Activated B cell treated with CpG ODN at 0.5 μM for 24 hours (primary cell): ENCODE results near the gene FBXL13. TPM values are rescaled to one million over a fixed set of nuclear protein-coding genes. Genes with fewer than 3 reads are reported as not detected.

Experiments used
- ATAC-seq: fragments of 200-7000 bp; cut with Tn5 transposase; one replicate; pipeline ENCODE4 v1.10.0; 2021; ENCODE audit warnings: low read depth, mild to moderate bottlenecking, moderate library complexity
- CTCF ChIA-PET: fragments of 350-600 bp; sonication (Branson Sonifier 250); formaldehyde crosslinking; loops from one replicate; lab custom pipeline; 2021; ENCODE audit warnings: antibody characterized with exemption; lab: Charles Lee
- POLR2A ChIA-PET: fragments of 350-600 bp; sonication (Branson Sonifier 250); formaldehyde crosslinking; loops from one replicate; lab custom pipeline; 2021; ENCODE audit warnings: antibody characterized with exemption; lab: Charles Lee
- DNase-seq: peaks from one replicate; pipeline ENCODE4 v3.0.0; 2022
- H3K27ac Mint-ChIP-seq: one replicate; pipeline ENCODE4 v1.8.0; 2020; ENCODE audit warnings: mixed read lengths
- H3K27me3 Mint-ChIP-seq: one replicate; pipeline ENCODE4 v1.8.0; 2021; ENCODE audit warnings: mixed read lengths
- H3K36me3 Mint-ChIP-seq: one replicate; pipeline ENCODE4 v1.8.0; 2021; ENCODE audit warnings: low read depth, mixed read lengths
- H3K4me1 Mint-ChIP-seq: one replicate; pipeline ENCODE4 v1.8.0; 2021; ENCODE audit warnings: mixed read lengths
- H3K4me3 Mint-ChIP-seq: one replicate; pipeline ENCODE4 v1.8.0; 2020; ENCODE audit warnings: mild to moderate bottlenecking, mixed read lengths
- H3K9me3 Mint-ChIP-seq: one replicate; pipeline ENCODE4 v1.8.0; 2020; ENCODE audit warnings: mixed read lengths
- intact Hi-C: fragments of 100-400 bp; cut with micrococcal nuclease; formaldehyde crosslinking; loops from one replicate; pipeline ENCODE4 v1.15.1; 2024
- total RNA-seq: library from RNA; stranded (reverse); gene quantifications from 2 replicates; pipeline ENCODE4 v1.2.3, GENCODE V29; 2022
- TF ChIP-seq, protein P1 (sequence below): fragments of 200-600 bp; IDR thresholded peaks from one replicate; pipeline ENCODE4 v1.8.0; 2022; ENCODE audit warnings: antibody characterized with exemption, mild to moderate bottlenecking

FBXL13 gene
- total RNA-seq, 1 donor from 2014 or later = 2.9 TPM

DNA sequence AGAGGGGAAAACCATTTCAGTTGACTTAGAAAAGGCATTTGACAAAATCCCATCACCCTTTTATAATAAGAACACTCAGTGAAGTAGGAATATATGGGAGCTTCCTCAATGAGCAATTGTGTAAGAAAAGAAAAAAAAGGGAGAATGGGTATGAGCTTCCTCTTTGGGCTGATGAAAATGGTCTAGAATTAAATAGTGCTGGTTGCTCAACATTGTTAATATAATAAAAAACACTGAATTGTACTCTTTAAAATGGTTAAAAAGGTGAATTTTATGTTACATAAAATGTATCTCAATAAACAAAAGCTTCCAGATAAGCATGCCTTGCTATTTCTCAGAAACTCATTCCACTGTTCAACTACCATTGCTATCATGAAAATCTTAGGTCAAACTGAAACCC is 121.2 kb downstream of the FBXL13 start:
- Mint-ChIP-seq H3K4me3 (no peak overlapping the region), H3K9me3 (peaks cover 8% of the 10 kb centered on the region), H3K4me1 (no peaks in the 10 kb centered on the region), H3K27me3 (peaks cover 2% of the 10 kb centered on the region), H3K36me3 (no peaks in the 10 kb centered on the region), H3K27ac (no peak overlapping the region)
- DNase-seq (no peak), ATAC-seq (no peak)
- CTCF ChIA-PET = no interaction called here
- POLR2A ChIA-PET = no interaction called here
- TF ChIP-seq, protein P1, sequence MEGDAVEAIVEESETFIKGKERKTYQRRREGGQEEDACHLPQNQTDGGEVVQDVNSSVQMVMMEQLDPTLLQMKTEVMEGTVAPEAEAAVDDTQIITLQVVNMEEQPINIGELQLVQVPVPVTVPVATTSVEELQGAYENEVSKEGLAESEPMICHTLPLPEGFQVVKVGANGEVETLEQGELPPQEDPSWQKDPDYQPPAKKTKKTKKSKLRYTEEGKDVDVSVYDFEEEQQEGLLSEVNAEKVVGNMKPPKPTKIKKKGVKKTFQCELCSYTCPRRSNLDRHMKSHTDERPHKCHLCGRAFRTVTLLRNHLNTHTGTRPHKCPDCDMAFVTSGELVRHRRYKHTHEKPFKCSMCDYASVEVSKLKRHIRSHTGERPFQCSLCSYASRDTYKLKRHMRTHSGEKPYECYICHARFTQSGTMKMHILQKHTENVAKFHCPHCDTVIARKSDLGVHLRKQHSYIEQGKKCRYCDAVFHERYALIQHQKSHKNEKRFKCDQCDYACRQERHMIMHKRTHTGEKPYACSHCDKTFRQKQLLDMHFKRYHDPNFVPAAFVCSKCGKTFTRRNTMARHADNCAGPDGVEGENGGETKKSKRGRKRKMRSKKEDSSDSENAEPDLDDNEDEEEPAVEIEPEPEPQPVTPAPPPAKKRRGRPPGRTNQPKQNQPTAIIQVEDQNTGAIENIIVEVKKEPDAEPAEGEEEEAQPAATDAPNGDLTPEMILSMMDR = no peak
- intact Hi-C loops = no loop called here

DNA sequence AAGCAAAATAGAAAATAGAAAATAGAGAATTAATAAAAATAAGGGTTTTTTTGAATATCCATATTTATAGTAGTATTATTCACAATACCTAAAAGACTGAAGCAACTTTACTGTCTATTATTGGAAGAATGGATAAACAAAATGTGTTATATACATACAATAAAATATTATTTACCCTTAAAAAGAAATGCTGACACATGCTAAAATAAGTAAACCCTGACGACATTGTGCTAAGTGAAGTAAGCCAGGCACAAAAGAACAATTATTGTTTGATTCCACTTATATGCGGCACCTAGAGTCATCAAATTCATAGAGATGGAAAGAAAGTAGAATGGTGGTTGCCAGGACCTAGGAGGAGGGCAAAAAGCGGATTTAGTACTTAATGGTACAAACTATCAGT is 122.8 kb downstream of the FBXL13 start:
- H3K27ac Mint-ChIP-seq = no peak overlapping the region
- no peak overlapping the region for H3K4me3 Mint-ChIP-seq
- CTCF ChIA-PET = no interaction called here
- POLR2A ChIA-PET = no interaction called here
- intact Hi-C loops = no loop called here
- no peaks in the 10 kb centered on the region for H3K36me3 Mint-ChIP-seq
- no peak for ATAC-seq
- H3K27me3 Mint-ChIP-seq = peaks cover 2% of the 10 kb centered on the region
- TF ChIP-seq, protein P1 = no peak
- DNase-seq = no peak
- H3K9me3 Mint-ChIP-seq = peaks cover 8% of the 10 kb centered on the region
- H3K4me1 Mint-ChIP-seq = no peaks in the 10 kb centered on the region

DNA sequence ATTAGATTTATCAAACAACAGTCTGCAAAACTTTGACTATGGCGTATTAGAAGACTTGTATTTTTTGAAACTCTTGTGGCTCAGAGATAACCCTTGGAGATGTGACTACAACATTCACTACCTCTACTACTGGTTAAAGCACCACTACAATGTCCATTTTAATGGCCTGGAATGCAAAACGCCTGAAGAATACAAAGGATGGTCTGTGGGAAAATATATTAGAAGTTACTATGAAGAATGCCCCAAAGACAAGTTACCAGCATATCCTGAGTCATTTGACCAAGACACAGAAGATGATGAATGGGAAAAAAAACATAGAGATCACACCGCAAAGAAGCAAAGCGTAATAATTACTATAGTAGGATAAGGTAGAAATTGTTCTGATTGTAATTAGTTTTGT is 130.4 kb downstream of the FBXL13 start:
- no peak for ATAC-seq
- DNase-seq = no peak
- Mint-ChIP-seq H3K4me3 (no peak overlapping the region), H3K9me3 (no peaks in the 10 kb centered on the region), H3K36me3 (no peaks in the 10 kb centered on the region), H3K27me3 (peaks cover 3% of the 10 kb centered on the region), H3K27ac (no peak overlapping the region), H3K4me1 (no peaks in the 10 kb centered on the region)
- TF ChIP-seq, protein P1 = no peak
- ChIA-PET CTCF (no interaction called here), POLR2A (no interaction called here)
- intact Hi-C loops = no loop called here

DNA sequence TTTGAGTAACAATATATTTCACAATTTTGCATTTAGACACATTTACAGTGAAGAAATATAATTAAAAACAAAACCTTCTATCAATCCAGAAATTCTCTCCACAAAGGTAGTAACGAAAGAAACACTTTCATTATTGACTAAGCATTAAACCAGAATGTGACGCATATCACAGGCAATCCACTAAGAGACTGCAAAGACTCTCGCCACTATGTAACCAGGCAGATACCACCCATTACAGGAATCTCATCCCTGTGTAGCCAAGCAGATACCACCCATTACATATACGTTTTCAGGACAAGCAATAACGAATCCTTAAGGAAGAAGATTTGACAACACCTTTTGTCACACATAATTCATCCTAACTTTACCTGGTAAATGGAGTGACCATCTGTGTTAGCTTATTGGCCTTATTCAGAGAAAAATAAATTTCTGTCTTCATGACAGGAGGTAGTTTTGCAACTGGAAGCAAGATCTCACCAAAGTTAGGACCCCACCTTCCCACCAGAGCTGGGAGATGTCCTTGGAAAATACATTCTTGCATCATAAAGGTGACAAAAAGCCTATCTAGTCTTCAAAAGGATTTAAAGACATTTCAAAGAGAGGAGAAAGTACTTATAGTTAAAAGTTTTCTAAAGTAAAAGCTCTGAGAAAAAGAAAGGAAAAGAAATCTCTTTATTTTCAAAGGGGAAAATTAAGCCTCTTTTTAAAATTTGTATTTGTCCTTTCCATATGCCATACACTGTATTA is 131.0 kb downstream of the FBXL13 start:
- intact Hi-C loops = no loop called here
- POLR2A ChIA-PET = no interaction called here

DNA sequence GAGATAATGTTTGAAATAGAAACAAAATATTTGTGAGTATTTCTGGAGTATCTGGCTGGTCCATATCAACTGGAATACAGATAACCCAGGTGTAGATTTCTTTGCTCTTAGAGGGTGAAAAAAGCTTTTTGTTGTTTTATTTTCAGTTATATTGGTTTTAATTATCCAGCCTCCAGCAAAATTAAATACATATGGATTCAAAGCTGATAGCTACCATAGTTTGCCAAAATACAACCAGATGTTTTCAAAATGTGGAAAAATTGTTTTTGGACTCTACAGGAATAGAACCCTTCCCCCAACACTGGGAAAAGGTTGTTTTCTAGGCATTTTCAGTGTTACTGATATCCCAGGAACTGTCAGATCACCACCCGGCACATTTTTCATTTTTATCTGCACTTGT is 131.7 kb downstream of the FBXL13 start:
- H3K4me1 Mint-ChIP-seq = no peaks in the 10 kb centered on the region
- no peaks in the 10 kb centered on the region for H3K36me3 Mint-ChIP-seq
- ATAC-seq (no peak), DNase-seq (no peak)
- TF ChIP-seq, protein P1 = no peak
- no peak overlapping the region for H3K27ac Mint-ChIP-seq
- H3K9me3 Mint-ChIP-seq = no peaks in the 10 kb centered on the region
- intact Hi-C loops = no loop called here
- H3K4me3 Mint-ChIP-seq = no peak overlapping the region
- H3K27me3 Mint-ChIP-seq = peaks cover 3% of the 10 kb centered on the region
- CTCF ChIA-PET = no interaction called here
- POLR2A ChIA-PET = no interaction called here

More for the DNA sequence above, 131.0 kb downstream of the FBXL13 start:
- no peak overlapping the region for H3K27ac Mint-ChIP-seq
- H3K9me3 Mint-ChIP-seq = no peaks in the 10 kb centered on the region
- H3K36me3 Mint-ChIP-seq = no peaks in the 10 kb centered on the region
- TF ChIP-seq, protein P1 = no peak
- CTCF ChIA-PET = no interaction called here
- DNase-seq (no peak), ATAC-seq (no peak)
- no peaks in the 10 kb centered on the region for H3K4me1 Mint-ChIP-seq
- H3K27me3 Mint-ChIP-seq = peaks cover 3% of the 10 kb centered on the region
- H3K4me3 Mint-ChIP-seq = no peak overlapping the region
